ENCODE data around the gene SNX9. TPM values are rescaled to one million over a fixed set of nuclear protein-coding genes. Genes with fewer than 3 reads are reported as not detected.

Gene SNX9
- total and polyA plus RNA-seq, 2 of the 8 experiments (the other 6 are each of a cell fraction or from before 2014, with no cell fraction given), result 11.8 to 23.2 TPM

DNA sequence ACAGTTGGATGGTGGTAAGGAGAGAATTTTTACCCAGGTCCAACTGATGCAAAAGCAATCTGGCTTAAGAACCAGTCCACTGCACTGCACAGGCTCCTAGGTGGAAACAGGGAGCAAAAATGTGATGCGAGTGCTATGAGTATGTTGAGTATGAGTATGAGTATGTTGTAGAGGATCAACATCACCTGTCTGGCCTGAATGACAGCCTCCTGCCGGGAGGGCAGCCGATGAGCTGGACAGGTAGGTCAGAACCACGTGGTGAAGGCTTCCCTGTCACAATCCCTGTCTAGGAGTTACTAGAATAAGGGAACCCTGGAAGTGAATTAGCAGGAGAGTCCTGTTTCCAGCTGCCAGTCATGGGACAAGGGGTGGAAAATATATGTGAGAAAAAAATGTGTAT, 44.3 kb upstream of the SNX9 start:
- POLR2A ChIA-PET (ENCODE audit: partially characterized antibody), result no interaction called here
- H2AFZ ChIP-seq (ENCODE audit: low read length), result no peak overlapping the region

More for the DNA sequence above, 44.3 kb upstream of the SNX9 start:
- H4K8ac ChIP-seq (ENCODE audit: extremely low read depth, insufficient read depth, low read length), result no peak overlapping the region
- H3K4me2 ChIP-seq (ENCODE audit: insufficient read depth in 1 of 2, low read depth in 2 of 2, low read length in 2 of 2), result no peak overlapping the region
- no peaks in the 10 kb centered on the region for H3K79me1 ChIP-seq (ENCODE audit: low read depth, low read length)
- no peak overlapping the region for H2AK5ac ChIP-seq (ENCODE audit: low read depth, low read length)
- H3K79me2 ChIP-seq (ENCODE audit: control insufficient read depth in 1 of 2, insufficient read depth in 2 of 2, low read length in 2 of 2), result no peaks in the 10 kb centered on the region
- H3K18ac ChIP-seq (ENCODE audit: extremely low read depth, low read length), result no peak overlapping the region
- H2BK20ac ChIP-seq (ENCODE audit: low read length), result no peak overlapping the region
- peaks cover 0 to under 1% (median 0%) of the 10 kb centered on the region in 4 experiments; a peak in 2 of 7 replicates for H3K4me1 ChIP-seq (replicated peaks in 1 of 4; ENCODE audit: control insufficient read depth in 3 of 4, insufficient read depth in 4 of 4, low read length in 3 of 4)
- H3K4me3 ChIP-seq (ENCODE audit: extremely low read depth in 1 of 4, insufficient read depth in 2 of 4, low read depth in 3 of 4, low read length in 4 of 4), result no peak overlapping the region
- H3K23ac ChIP-seq (ENCODE audit: insufficient read length), result no peak overlapping the region
- CTCF ChIA-PET (ENCODE audit: partially characterized antibody), result interaction anchor here (0.7 kb wide), 1 partner anchor 70 kb away, joined by 3 read pairs; no protein-coding TSS in a partner anchor
- H3K27ac ChIP-seq (ENCODE audit: low read depth, low read length), result no peak overlapping the region
- no peak overlapping the region for H4K5ac ChIP-seq (ENCODE audit: insufficient read length, low read depth, low read length)
- no peaks in the 10 kb centered on the region for H3K27me3 ChIP-seq (replicated peaks in 1 of 4; ENCODE audit: control insufficient read depth in 3 of 4, extremely low read depth in 1 of 4, insufficient read depth in 3 of 4, low read length in 3 of 4)
- 86% methylated on average over 4 of the region's 4 CpGs; no CpG with 5 or more reads in 1 of the 2 experiments for WGBS, 2 experiments (ENCODE audit: extremely low coverage in 1 of 2, insufficient coverage in 1 of 2, insufficient read length in 1 of 2, insufficient replicate concordance in 2 of 2, low coverage in 1 of 2, low lambda C conversion rate in 2 of 2, missing lambda C conversion rate in 1 of 2)
- H2BK120ac ChIP-seq (replicated peaks; ENCODE audit: low read depth, low read length), result no peak overlapping the region
- no peak overlapping the region for H3K9ac ChIP-seq (replicated peaks in 1 of 4; ENCODE audit: extremely low read depth in 1 of 4, low read depth in 3 of 4, low read length in 3 of 4)
- H3K9me3 ChIP-seq (ENCODE audit: insufficient read depth in 2 of 2, low read depth in 1 of 2, low read length in 1 of 2), result peaks cover 0 to 4% of the 10 kb centered on the region in 2 experiments; a peak in 1 of 4 replicates
- H2BK12ac ChIP-seq (ENCODE audit: low read depth, low read length), result no peak overlapping the region
- H4K91ac ChIP-seq (replicated peaks; ENCODE audit: insufficient read length, low read length), result no peak overlapping the region
- DNase-seq (ENCODE audit: low read depth in 1 of 2, low spot score in 2 of 2), result no peak
- no peak overlapping the region for H3K4ac ChIP-seq (replicated peaks; ENCODE audit: insufficient read length, low read depth, low read length)
- no peaks in the 10 kb centered on the region for H4K20me1 ChIP-seq (replicated peaks in 1 of 2; ENCODE audit: control insufficient read depth in 1 of 2, insufficient read depth in 2 of 2, low read length in 2 of 2)
- no peak overlapping the region for H2BK15ac ChIP-seq (ENCODE audit: low read length)
- H3K23me2 ChIP-seq (ENCODE audit: low read depth, low read length), result peaks cover 2% of the 10 kb centered on the region; the same call in 1 of the 2 replicates
- no peak for FAIRE-seq
- H3K36me3 ChIP-seq (ENCODE audit: control insufficient read depth in 2 of 4, insufficient read depth in 4 of 4, low read length in 3 of 4), result no peaks in the 10 kb centered on the region; a peak in 1 of 8 replicates
- H3K56ac ChIP-seq (replicated peaks; ENCODE audit: insufficient read length, low read depth, low read length), result no peak overlapping the region
- no peak overlapping the region for H2BK5ac ChIP-seq (ENCODE audit: low read depth, low read length)
- no peak for TF ChIP-seq KDM5A (IDR thresholded peaks at IDR 0.05; ENCODE audit: low read length)
- TF ChIP-seq SIRT6 (IDR thresholded peaks at IDR 0.05; ENCODE audit: low read length), result no peak
- TF ChIP-seq RBBP5 (IDR thresholded peaks at IDR 0.05; ENCODE audit: borderline replicate concordance, low read depth, low read length), result no peak
- TF ChIP-seq GTF2F1 (IDR thresholded peaks at IDR 0.05; ENCODE audit: borderline replicate concordance, low read depth, low read length), result no peak
- H3K14ac ChIP-seq (ENCODE audit: insufficient read length), result no peak overlapping the region

Data from H1 (cell line).